Endometrium (tissue), 2 donors: Measurements from ENCODE around the gene COX7A1.

Experiments
- FAIRE-seq: peaks from 2 replicates; lab custom pipeline; 2012; peaks lifted over from hg19 to GRCh38; lab: Jason Lieb, UNC
- donor health status: control.
- donor health status: control.

The COX7A1 gene

DNA sequence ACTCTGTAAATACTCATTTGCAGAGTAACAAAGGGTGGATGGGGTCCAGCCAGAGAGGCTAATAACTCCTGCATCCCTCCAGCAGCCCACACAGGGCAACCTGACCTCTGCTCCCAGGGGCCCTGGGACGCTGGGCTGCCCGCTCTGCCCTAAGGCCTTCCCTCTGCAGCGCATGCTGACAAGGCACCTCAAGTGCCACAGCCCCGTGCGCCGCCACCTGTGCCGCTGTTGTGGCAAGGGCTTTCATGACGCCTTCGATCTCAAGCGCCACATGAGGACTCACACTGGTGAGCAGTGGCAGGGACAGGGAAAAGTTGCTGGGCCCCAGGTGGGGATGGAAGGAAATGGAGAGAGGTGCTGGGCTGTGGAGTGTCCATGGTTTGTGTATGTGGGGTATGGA lies 39.6 kb downstream of the COX7A1 start:
- no peak for FAIRE-seq

DNA sequence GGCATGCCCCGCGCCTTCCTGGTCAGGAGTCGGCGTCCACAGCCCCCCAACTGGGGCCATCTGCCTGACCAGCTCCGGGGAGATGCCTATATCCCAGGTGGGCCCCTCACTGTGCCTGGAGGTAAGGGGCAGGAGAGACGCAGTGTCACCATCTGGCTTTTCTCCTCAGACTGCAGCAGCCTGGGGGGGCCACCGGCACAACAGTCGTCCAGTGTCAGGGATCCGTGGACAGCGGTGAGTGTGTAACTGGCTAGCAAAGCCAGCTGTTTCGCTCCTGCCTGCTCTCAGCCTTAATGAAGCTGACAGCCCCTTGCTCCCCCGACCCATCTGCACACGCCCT lies 41.1 kb downstream of the COX7A1 start:
- no peak for FAIRE-seq

DNA sequence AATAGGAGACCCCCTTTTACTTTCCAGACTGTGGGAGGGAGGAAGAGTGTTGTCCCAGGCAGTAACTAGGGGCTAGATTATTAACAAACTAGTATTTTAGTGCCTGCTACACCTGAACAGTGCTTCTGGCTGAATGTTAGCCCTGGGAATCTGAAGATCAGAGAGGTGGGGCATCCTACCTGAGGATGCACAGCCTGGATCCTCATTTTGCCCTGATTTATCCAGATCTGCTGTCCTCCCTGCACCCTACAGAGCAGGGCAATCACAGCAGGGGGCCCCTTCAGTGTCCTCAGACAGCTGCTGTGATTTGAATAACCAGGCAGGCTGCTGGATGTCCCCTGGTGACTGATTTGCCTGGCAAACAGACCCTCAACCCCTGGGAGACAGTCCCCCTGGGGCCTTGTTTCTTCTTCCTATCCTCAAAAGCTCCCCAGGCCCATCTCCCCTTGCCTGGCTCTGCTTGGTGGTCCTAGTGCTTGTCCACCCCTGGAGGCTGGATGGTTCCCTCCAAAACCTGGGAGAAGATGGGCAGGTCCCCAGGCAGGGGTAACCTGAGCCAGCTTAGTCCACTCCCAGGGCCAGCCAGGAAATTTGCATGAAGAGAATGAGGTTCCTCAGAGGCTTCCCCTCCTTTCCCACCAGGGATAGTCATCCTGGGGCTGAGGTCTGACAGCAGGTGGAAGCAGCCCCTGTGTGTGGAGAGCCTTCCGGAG lies 41.6 kb downstream of the COX7A1 start, which contains the start of gene OVOL3:
Gene OVOL3 (plus strand): TSS at position 657 of the 713 bp plus-strand sequence. CDS start 60 bp downstream, outside the sequence.
- no peak for FAIRE-seq

DNA sequence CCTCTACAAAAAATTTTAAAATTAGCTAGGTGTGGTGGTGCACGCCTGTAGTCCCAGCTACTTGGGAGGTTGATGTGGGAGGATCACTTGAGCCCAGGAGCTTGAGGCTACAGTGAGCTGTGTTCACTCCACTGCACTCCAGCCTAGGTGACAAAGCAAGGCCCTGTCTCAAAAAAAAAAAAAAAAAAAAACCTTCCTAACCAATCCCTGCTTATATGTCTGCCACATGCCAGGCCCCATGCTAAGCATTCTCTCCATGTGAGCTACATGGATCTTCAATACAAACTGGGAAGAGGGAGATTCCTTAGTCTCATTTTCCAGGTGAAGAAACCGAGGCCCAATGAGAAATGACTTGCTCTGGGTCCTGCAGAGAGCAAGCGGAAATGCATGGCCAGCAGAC lies 43.6 kb downstream of the COX7A1 start:
- no peak for FAIRE-seq

DNA sequence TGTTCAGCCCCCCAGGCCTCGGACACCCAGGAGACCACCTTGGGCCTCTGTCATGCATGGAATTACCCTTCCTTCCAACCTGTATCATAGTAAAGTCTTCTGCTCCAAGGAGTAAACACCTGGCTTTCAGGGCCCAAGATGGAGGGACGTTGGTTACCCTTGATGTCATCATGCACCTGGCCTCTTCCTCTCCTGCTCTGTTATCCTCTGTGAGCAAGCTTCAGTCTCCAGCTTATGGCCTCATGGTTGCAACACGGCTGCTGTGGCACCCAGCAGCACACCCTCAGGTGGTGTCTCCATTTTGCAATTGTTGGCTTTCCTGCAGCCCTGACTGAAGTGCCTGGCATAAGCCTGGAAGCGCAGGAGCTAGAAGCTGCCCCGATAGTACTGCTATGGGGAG lies 45.3 kb downstream of the COX7A1 start:
- no peak for FAIRE-seq

DNA sequence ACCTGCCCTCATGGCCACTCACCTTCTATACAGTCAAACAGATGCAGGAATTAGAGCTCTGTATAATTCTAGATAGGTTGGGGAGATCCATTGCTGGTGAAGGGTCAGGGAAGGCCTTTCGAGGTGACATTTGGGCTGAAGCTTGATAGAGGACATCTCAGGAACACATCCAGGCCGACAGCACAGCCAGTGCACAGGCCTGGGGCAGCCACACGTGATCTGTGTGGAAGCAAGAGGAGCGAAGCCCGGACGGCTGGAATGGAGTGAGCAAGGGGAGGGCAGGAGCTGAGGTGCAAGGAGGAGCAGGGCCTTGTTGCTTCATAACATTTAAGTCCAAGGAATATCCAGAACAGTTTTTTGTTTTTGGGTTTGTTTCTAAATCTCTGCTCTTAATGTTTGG lies 45.8 kb downstream of the COX7A1 start:
- no peak for FAIRE-seq

DNA sequence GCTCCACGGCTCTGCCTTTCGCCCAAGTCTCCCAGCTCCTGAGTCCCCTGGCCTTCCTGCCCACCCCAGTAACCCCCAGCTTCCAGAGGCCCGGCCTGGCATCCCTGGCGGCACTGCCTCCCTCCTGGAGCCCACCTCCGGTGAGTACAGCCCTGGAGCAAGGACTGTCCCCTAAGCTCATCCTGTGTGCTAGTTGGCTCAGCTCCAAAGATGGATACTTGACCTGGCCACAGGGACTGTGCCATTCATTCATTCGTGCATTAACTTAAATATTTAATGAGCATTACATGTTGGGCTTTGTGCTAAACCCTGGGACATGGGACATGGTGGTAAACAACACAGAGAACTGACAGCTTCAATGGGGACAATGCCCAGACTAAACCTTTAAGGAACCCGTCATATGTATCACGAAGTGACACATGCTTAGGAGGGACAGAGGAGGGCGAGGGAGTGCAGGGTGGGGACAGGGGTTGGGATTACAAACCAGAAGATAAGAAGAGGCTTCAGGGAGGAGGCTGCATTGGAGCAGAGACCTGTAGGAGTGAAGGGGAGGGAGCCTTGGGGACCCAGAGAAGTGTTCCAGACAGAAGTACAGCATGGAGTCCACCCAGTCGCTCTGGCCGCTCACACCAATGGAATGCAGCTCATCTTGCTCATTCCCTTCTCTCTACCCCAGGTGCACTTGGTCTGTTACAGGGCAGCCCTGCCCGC lies 48.2 kb downstream of the COX7A1 start:
- FAIRE-seq, result no peak

DNA sequence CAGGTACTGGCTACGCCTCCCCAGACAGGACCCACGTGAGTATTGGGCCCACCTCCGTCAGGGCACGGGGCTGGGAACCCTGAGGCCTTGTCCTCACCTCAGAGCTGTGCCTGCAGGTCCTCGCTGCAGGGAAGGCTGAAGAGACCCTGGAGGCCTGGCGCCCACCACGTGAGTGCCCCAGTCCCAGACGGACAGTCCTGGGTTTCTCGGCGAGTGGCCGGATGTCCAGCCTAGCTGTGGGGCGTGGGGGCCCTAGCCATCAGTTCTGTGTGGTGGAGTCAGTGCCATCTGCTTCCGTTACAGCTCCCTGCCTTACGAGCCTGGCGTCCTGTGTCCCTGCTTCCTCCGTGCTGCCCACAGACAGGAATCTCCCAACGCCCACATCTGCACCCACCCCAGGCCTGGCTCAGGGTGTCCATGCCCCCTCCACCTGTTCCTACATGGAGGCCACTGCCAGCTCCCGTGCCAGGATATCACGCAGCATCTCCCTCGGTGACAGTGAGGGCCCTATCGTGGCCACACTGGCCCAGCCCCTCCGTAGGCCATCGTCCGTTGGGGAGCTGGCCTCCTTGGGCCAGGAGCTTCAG lies 49.1 kb downstream of the COX7A1 start:
- no peak for FAIRE-seq

DNA sequence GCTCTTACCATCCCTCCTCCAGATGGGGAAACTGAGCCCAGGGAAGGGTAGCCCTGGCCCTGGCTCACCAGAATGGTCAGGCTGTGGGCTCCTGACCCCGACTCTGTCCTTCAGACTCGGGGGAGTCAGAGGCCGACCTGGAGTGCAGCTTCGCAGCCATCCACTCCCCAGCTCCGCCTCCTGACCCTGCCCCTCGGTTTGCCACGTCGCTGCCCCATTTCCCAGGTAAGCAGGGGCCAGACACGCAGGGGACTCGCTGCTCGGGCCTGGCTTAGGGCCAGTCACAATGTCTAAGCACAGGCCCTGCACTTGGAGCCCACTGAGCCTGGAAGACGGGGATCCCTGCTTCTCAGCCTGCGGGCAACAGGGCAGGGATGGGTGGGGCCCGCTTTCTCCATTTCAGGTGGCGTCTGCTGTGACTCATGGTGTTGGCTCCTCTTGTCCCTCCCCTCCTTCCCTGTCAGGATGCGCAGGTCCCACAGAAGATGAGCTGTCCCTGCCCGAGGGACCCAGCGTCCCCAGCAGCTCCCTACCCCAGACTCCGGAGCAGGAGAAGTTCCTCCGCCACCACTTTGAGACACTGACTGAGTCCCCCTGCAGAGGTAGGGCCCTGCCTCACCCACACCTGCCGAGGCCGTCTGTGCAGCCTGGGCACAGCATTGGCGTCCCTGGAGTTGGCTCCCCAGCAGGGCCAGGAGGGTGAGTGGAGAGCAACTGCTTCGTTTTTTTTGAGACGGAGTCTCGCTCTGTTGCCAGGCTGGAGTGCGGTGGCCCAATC lies 50.5 kb downstream of the COX7A1 start:
- no peak for FAIRE-seq
